Measurements from ENCODE around the gene ANTXR1. TPM values are rescaled to one million over a fixed set of nuclear protein-coding genes. Genes with fewer than 3 reads are reported as not detected.

The ANTXR1 gene
- total RNA-seq, 1 experiment from 2014 or later = 33.1 TPM

DNA sequence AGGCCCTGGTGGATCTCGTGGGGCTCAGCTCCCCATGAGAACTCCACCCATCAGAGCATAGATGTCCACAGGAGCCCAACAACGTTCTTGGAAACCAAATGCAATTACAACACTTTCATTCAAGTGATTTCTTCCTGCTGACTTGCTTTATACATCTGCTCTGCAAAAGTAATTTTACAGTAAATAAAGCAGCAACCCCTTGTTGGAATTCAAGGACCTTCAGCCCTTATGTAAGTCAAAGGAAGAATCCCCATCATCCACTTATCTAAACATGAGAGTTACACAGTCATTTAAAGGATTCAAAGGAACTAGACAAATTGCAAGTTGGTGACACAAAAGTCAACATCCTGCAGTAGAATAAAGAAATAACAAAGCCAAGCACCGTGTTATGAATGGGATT, 17.1 kb upstream of the ANTXR1 start:
- no peaks in the 10 kb centered on the region for H3K36me3 Mint-ChIP-seq (ENCODE audit: insufficient read depth, unreplicated experiment)
- ChIA-PET POLR2A (interaction anchor here (0.6 kb wide), 1 partner anchor 70 kb away, joined by 3 read pairs; no protein-coding TSS in a partner anchor), CTCF (interaction anchor here (0.6 to 1.1 kb wide), 4 partner anchors 15 to 872 kb away, joined by 3 to 4 read pairs (median 3); partner anchors contain the start of gene GKN2)
- BruUV-seq (replicated peaks) = no TSS peak
- H3K4me1 Mint-ChIP-seq (ENCODE audit: insufficient read depth, unreplicated experiment) = no peaks in the 10 kb centered on the region
- H3K27ac Mint-ChIP-seq (ENCODE audit: low read depth, unreplicated experiment) = no peak overlapping the region
- DNase-seq (ENCODE audit: unreplicated experiment) = no peak
- H3K4me3 Mint-ChIP-seq (ENCODE audit: unreplicated experiment) = no peak overlapping the region
- no peaks in the 10 kb centered on the region for H3K9me3 Mint-ChIP-seq (ENCODE audit: unreplicated experiment)
- intact Hi-C loops (cut with micrococcal nuclease) = no loop called here
- H3K27me3 Mint-ChIP-seq (ENCODE audit: insufficient read depth, unreplicated experiment) = peaks cover 17% of the 10 kb centered on the region
- TF ChIP-seq, protein P1, sequence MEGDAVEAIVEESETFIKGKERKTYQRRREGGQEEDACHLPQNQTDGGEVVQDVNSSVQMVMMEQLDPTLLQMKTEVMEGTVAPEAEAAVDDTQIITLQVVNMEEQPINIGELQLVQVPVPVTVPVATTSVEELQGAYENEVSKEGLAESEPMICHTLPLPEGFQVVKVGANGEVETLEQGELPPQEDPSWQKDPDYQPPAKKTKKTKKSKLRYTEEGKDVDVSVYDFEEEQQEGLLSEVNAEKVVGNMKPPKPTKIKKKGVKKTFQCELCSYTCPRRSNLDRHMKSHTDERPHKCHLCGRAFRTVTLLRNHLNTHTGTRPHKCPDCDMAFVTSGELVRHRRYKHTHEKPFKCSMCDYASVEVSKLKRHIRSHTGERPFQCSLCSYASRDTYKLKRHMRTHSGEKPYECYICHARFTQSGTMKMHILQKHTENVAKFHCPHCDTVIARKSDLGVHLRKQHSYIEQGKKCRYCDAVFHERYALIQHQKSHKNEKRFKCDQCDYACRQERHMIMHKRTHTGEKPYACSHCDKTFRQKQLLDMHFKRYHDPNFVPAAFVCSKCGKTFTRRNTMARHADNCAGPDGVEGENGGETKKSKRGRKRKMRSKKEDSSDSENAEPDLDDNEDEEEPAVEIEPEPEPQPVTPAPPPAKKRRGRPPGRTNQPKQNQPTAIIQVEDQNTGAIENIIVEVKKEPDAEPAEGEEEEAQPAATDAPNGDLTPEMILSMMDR (IDR thresholded peaks at IDR 0.05; ENCODE audit: unreplicated experiment) = no peak

DNA sequence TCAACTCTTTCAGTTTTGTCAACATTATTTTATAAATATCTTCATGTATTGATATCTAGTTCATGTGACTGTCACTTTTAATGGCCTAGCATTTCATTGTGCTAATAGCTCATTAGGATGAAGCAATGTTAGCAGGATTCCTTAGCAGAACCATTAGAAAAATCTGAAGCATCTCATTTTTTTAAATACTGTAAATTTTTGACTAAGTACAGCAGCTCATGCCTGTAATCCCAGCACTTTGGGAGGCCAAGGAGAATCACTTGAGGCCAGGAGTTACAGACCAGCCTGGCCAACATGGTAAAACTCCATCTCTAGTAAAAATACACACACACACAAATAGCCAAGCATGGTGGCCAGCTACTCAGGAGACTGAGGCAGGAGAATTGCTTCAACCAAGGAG, 15.6 kb upstream of the ANTXR1 start:
- BruUV-seq (replicated peaks) = no TSS peak
- Mint-ChIP-seq H3K27ac (ENCODE audit: low read depth, unreplicated experiment) (no peak overlapping the region), H3K36me3 (ENCODE audit: insufficient read depth, unreplicated experiment) (no peaks in the 10 kb centered on the region), H3K4me1 (ENCODE audit: insufficient read depth, unreplicated experiment) (no peaks in the 10 kb centered on the region), H3K9me3 (ENCODE audit: unreplicated experiment) (peaks cover 11% of the 10 kb centered on the region), H3K27me3 (ENCODE audit: insufficient read depth, unreplicated experiment) (peaks cover 10% of the 10 kb centered on the region), H3K4me3 (ENCODE audit: unreplicated experiment) (no peak overlapping the region)
- intact Hi-C loops (cut with micrococcal nuclease) = no loop called here
- CTCF ChIA-PET = interaction anchor here (0.6 kb wide), 1 partner anchor 210 kb away, joined by 4 read pairs; no protein-coding TSS in a partner anchor
- POLR2A ChIA-PET = no interaction called here
- DNase-seq (ENCODE audit: unreplicated experiment) = no peak
- TF ChIP-seq, protein P1 (IDR thresholded peaks at IDR 0.05; ENCODE audit: unreplicated experiment) = no peak

DNA sequence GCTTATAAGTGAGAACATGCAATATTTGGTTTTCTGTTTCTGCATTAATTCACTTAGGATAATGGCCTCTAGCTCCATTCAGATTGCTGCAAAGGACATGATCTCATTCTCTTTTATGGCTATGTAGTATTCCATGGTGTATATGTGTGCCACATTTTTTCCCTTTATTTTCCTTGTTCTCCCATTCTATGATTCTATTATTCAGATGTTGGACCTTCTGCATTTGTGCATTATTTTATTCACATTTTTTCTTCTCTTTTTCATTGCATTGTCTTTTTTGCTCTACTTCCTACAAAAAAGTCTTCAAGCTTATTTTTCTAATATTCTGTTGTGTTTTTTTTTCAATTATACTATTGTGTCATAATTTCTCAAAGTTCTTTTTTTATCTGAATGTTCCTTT, 11.1 kb upstream of the ANTXR1 start:
- ChIA-PET CTCF (interaction anchor here (1.3 kb wide), 1 partner anchor 9 kb away, joined by 4 read pairs; no protein-coding TSS in a partner anchor), POLR2A (no interaction called here)
- H3K27me3 Mint-ChIP-seq (ENCODE audit: insufficient read depth, unreplicated experiment) = peaks cover 7% of the 10 kb centered on the region
- H3K27ac Mint-ChIP-seq (ENCODE audit: low read depth, unreplicated experiment) = no peak overlapping the region
- H3K4me1 Mint-ChIP-seq (ENCODE audit: insufficient read depth, unreplicated experiment) = no peaks in the 10 kb centered on the region
- BruUV-seq (replicated peaks) = no TSS peak
- H3K36me3 Mint-ChIP-seq (ENCODE audit: insufficient read depth, unreplicated experiment) = no peaks in the 10 kb centered on the region
- H3K9me3 Mint-ChIP-seq (ENCODE audit: unreplicated experiment) = peaks cover 24% of the 10 kb centered on the region
- no peak overlapping the region for H3K4me3 Mint-ChIP-seq (ENCODE audit: unreplicated experiment)
- TF ChIP-seq, protein P1 (IDR thresholded peaks at IDR 0.05; ENCODE audit: unreplicated experiment) = no peak
- no peak for DNase-seq (ENCODE audit: unreplicated experiment)
- intact Hi-C loops (cut with micrococcal nuclease) = no loop called here

DNA sequence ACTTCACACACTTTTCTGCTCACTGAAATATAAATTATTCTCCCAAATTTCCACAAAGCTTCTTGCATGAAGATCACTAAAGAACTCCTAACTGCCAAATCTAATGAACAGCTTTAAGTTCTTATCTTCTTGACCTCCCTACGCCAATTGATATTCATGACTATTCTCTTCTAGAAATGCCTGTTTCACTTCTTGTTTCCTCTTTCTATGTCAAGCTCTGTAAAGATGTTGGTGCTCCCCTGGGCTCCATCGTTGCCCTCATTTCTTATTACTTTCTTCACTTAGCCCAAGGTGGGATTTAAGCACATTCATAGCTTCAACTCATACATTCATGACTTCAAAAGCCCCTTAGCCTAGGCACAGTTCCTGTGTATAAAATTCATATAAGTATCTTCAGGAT, 9.2 kb upstream of the ANTXR1 start:
- H3K9me3 Mint-ChIP-seq (ENCODE audit: unreplicated experiment) = peaks cover 24% of the 10 kb centered on the region
- no peak overlapping the region for H3K4me3 Mint-ChIP-seq (ENCODE audit: unreplicated experiment)
- no peaks in the 10 kb centered on the region for H3K4me1 Mint-ChIP-seq (ENCODE audit: insufficient read depth, unreplicated experiment)
- POLR2A ChIA-PET = no interaction called here
- intact Hi-C loops (cut with micrococcal nuclease) = no loop called here
- TF ChIP-seq, protein P1 (IDR thresholded peaks at IDR 0.05; ENCODE audit: unreplicated experiment) = no peak
- peaks cover 4% of the 10 kb centered on the region for H3K27me3 Mint-ChIP-seq (ENCODE audit: insufficient read depth, unreplicated experiment)
- DNase-seq (ENCODE audit: unreplicated experiment) = no peak
- H3K27ac Mint-ChIP-seq (ENCODE audit: low read depth, unreplicated experiment) = no peak overlapping the region
- CTCF ChIA-PET = interaction anchor here (0.8 kb wide), 2 partner anchors 9 to 59 kb away, joined by 3 to 4 read pairs; partner anchors contain the start of gene ANTXR1
- H3K36me3 Mint-ChIP-seq (ENCODE audit: insufficient read depth, unreplicated experiment) = no peaks in the 10 kb centered on the region
- BruUV-seq (replicated peaks) = no TSS peak
